GM06990 (cell line): ENCODE data around the gene RALGPS1.

ENCODE experiments used
- DNase-seq: peaks from one replicate; pipeline ENCODE4 v3.0.0-alpha.2; 2011; ENCODE audit not compliant: insufficient read length; ENCODE audit errors: extremely low read depth
- H3K27me3 ChIP-seq: replicated peaks from 2 replicates; pipeline ENCODE4 v1.6.0; 2011; ENCODE audit warnings: low read length; ENCODE audit not compliant: control insufficient read depth, insufficient read depth
- H3K36me3 ChIP-seq: 2 replicates; pipeline ENCODE4 v1.5.1; 2011; ENCODE audit warnings: low read length; ENCODE audit not compliant: control insufficient read depth, insufficient read depth
- H3K4me3 ChIP-seq: replicated peaks from 2 replicates; pipeline ENCODE4 v1.5.1; 2011; ENCODE audit warnings: low read depth, mild to moderate bottlenecking, control low read depth, low read length
- CTCF ChIP-seq: IDR thresholded peaks from 2 replicates; pipeline ENCODE4 v1.5.1; 2011; ENCODE audit warnings: low read length, control low read depth, mild to moderate bottlenecking, inconsistent platforms; ENCODE audit not compliant: insufficient read depth, poor library complexity, severe bottlenecking

The RALGPS1 gene

DNA sequence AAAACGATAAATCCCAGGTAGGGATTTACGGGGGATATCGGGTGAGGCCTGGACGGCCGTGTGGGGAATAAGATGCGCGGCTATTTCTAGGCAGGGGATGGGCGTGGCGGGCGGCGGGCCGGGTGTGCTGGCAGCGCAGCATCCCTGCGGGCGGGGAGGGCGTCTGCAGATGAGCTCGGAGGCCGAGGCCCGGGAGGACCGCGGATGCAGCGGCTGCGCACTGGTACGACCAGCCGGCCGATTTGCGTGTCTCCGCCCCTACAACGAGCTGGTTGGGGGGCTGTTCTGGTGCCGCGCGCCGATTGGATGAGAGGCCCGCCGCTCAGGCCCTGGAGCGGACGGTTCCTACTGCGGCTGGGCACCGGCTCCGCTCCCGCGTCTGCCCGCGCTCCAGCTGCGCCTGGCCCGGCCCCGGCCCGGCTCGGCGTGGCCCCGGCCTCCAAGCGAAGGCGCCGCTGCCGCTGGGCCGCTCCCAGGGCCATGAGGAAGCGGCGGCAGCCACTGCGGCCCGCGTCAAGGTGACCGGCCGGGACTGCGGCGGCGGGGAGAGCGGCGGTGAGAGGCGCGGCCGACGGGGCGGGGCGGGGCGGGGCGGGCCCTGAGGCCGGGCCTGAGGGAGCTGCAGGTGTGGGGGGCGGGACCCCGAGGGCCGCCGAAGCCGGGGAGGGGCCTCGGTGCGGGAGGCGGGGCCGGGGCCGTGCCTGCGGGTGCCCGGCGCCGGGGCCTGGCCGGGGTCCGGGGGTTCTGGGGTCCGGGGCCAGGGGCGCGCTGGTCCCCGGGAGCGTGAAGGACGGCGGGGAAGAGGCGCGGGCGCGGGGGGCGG is at the start of gene RALGPS1:
TSS of gene RALGPS1 (plus strand) at position 325 of the 823 bp plus-strand sequence. CDS start 47,508 bp downstream, outside the sequence.
- H3K27me3 ChIP-seq = no peaks in the 10 kb centered on the region
- TF ChIP-seq CTCF = no peak
- H3K36me3 ChIP-seq = no peaks in the 10 kb centered on the region
- DNase-seq = peak; percentile 96
- H3K4me3 ChIP-seq = peak within 1 kb of the TSS; percentile 55

GRCh38 chr9:126869368-126869767 is 45.2 kb upstream of the RALGPS1 start:
- Histone ChIP-seq H3K4me3 (no peak overlapping the region), H3K27me3 (no peaks in the 10 kb centered on the region), H3K36me3 (peaks cover 3% of the 10 kb centered on the region)
- DNase-seq = no peak
- TF ChIP-seq CTCF = no peak

DNA sequence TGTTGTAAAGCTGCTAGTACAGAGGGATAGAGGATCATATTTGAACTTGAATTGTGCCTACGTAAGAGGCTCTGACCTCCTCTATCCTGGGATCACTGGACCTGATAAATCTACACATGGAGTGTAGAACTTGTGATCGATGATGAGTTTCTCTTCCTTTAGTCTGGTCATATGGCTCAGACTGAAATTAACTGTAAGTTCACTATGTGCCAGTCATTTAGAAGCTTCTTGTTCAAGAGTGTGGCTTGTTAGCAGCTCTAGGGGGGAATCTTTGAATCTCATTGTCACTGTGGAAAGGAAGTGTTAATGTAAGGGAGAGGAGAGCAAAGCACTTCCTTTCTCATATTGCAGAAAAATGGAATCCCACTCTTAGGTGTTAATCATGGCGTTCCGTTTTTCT is 42.1 kb upstream of the RALGPS1 start:
- H3K4me3 ChIP-seq = no peak overlapping the region
- H3K27me3 ChIP-seq = no peaks in the 10 kb centered on the region
- no peak for TF ChIP-seq CTCF
- no peak for DNase-seq
- H3K36me3 ChIP-seq = 0 out of 2 replicates have a peak, but pooled peaks cover 2% of the 10 kb centered on the region

- no peak for DNase-seq
- Histone ChIP-seq H3K36me3 (peaks cover 4% of the 10 kb centered on the region; the same call in 1 of the 2 replicates), H3K27me3 (no peaks in the 10 kb centered on the region), H3K4me3 (no peak overlapping the region)
- no peak for TF ChIP-seq CTCF
Observed at GRCh38 chr9:126874546-126875314, 39.9 kb upstream of the RALGPS1 start.

- no peak for TF ChIP-seq CTCF
- Histone ChIP-seq H3K4me3 (no peak overlapping the region), H3K36me3 (peaks cover 12% of the 10 kb centered on the region), H3K27me3 (no peaks in the 10 kb centered on the region)
- DNase-seq = no peak
Observed at GRCh38 chr9:126875756-126876510, 38.6 kb upstream of the RALGPS1 start.
